ENCODE results near the gene DENND2C.

DNA sequence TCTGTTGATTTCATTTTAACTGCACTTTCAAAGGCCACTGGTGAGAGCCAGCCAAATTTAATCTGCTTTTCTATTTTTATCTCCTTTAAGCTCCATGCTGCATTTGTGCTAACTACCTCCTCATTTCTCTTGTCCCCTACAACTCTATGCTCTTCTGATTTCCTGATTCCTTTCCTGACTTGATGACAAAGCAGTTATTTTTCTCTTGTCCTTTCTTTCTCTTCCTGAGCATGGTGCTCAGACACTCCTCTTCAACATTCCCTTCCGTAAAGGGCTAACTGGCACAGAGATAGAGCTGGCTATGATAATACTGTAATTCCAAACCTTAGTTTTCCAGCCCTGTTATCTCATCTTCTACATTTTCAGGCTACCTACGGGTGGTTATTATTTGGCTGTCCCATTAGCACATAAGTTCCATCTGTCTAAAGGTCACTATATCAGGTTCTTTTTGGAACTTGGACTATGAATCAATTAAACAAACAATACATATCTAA is 81.6 kb downstream of the DENND2C start:
- TF ChIP-seq ELF4 (IDR thresholded peaks at IDR 0.05) (no peak), ZNF384 (IDR thresholded peaks at IDR 0.05) (no peak), ARNT (IDR thresholded peaks at IDR 0.05) (no peak), BHLHE40 (IDR thresholded peaks at IDR 0.05; ENCODE audit: borderline replicate concordance) (no peak), LEF1 (IDR thresholded peaks at IDR 0.05; ENCODE audit: borderline replicate concordance) (no peak), SUZ12 (IDR thresholded peaks at IDR 0.05) (no peak), CTBP1 (IDR thresholded peaks at IDR 0.05; ENCODE audit: borderline replicate concordance) (no peak), FOXK2 (IDR thresholded peaks at IDR 0.05) (no peak), SP1 (IDR thresholded peaks at IDR 0.05) (no peak), NFRKB (IDR thresholded peaks at IDR 0.05) (no peak)
